ENCODE measurements around the gene CAPS. TPM values are rescaled to one million over a fixed set of nuclear protein-coding genes. Genes with fewer than 3 reads are reported as not detected.
A peak's percentile ranks its signal among the peaks of the same experiment; 100 is the strongest.

CAPS gene
- total RNA-seq, 1 experiment from 2014 or later = 5.3 TPM

DNA sequence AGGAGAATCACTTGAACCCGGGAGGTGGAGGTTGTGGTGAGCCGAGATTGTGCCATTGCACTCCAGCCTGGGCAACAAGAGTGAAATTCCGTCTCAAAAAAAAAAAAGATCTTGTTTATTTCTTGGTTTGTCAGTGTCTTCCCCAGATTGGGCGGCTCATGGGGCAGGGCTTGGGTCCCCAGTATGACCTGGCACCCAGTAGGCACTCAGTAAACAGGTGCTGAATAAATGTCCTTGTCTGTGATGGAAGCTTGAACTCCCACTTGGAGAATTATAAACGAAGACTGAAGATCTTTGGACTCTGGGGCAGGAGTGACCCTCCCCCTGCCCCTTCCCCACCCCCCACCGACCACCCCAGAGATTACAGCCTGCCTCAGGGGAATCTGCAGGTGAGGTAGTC, 33.9 kb upstream of the CAPS start:
- H3K4me3 Mint-ChIP-seq = no peak overlapping the region
- TF ChIP-seq OVOL2 (CRISPR knock-in tag; IDR thresholded peaks at IDR 0.05; ENCODE audit: borderline replicate concordance) = no peak
- no peak for TF ChIP-seq HMGXB4 (CRISPR knock-in tag; IDR thresholded peaks at IDR 0.05)
- TF ChIP-seq ATF1 (CRISPR knock-in tag; IDR thresholded peaks at IDR 0.05) = no peak
- TF ChIP-seq, protein P1, sequence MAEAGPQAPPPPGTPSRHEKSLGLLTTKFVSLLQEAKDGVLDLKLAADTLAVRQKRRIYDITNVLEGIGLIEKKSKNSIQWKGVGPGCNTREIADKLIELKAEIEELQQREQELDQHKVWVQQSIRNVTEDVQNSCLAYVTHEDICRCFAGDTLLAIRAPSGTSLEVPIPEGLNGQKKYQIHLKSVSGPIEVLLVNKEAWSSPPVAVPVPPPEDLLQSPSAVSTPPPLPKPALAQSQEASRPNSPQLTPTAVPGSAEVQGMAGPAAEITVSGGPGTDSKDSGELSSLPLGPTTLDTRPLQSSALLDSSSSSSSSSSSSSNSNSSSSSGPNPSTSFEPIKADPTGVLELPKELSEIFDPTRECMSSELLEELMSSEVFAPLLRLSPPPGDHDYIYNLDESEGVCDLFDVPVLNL (CRISPR knock-in tag; IDR thresholded peaks at IDR 0.05; ENCODE audit: borderline replicate concordance, low read depth) = no peak
- no peak for TF ChIP-seq MLX (CRISPR knock-in tag; IDR thresholded peaks at IDR 0.05)
- TF ChIP-seq ZNF671 (CRISPR knock-in tag; IDR thresholded peaks at IDR 0.05) = no peak
- TF ChIP-seq FOXP1 (CRISPR knock-in tag; IDR thresholded peaks at IDR 0.05; ENCODE audit: borderline replicate concordance) = no peak
- DNase-seq (ENCODE audit: low spot score) (no peak), ATAC-seq (no peak)
- CTCF ChIA-PET = interaction anchor here (4.1 kb wide), 1 partner anchor 76 kb away, joined by 21 read pairs; no protein-coding TSS in a partner anchor
- no peaks in the 10 kb centered on the region for H3K9me3 Mint-ChIP-seq
- H3K27me3 Mint-ChIP-seq (ENCODE audit: low read depth) = peaks cover 14% of the 10 kb centered on the region
- POLR2A ChIA-PET = interaction anchor here (0.7 kb wide), 2 partner anchors 40 to 52 kb away, joined by 3 to 6 read pairs; no protein-coding TSS in a partner anchor
- H3K36me3 Mint-ChIP-seq = no peaks in the 10 kb centered on the region
- H3K4me1 Mint-ChIP-seq = peaks cover 11% of the 10 kb centered on the region
- H3K27ac Mint-ChIP-seq = no peak overlapping the region

- DNase-seq (ENCODE audit: low spot score) (peak; percentile 29), ATAC-seq (peak; percentile 46)
- H3K27ac Mint-ChIP-seq = no peak overlapping the region
- H3K36me3 Mint-ChIP-seq = no peaks in the 10 kb centered on the region
- POLR2A ChIA-PET = interaction anchor here (0.7 kb wide), 1 partner anchor 39 kb away, joined by 3 read pairs; no protein-coding TSS in a partner anchor
- no peak for TF ChIP-seq CREB1 (CRISPR knock-in tag; IDR thresholded peaks at IDR 0.05)
- TF ChIP-seq, protein P2, sequence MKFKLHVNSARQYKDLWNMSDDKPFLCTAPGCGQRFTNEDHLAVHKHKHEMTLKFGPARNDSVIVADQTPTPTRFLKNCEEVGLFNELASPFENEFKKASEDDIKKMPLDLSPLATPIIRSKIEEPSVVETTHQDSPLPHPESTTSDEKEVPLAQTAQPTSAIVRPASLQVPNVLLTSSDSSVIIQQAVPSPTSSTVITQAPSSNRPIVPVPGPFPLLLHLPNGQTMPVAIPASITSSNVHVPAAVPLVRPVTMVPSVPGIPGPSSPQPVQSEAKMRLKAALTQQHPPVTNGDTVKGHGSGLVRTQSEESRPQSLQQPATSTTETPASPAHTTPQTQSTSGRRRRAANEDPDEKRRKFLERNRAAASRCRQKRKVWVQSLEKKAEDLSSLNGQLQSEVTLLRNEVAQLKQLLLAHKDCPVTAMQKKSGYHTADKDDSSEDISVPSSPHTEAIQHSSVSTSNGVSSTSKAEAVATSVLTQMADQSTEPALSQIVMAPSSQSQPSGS (CRISPR knock-in tag; IDR thresholded peaks at IDR 0.05; ENCODE audit: borderline replicate concordance, low read depth) = no peak
- TF ChIP-seq GTF2I (CRISPR knock-in tag; conservative IDR thresholded peaks at IDR 0.05) = peak; percentile 48; the same call in 1 of the 2 replicates
- TF ChIP-seq MXD4 (CRISPR knock-in tag; IDR thresholded peaks at IDR 0.05; ENCODE audit: borderline replicate concordance) = no peak
- TF ChIP-seq, protein P3, sequence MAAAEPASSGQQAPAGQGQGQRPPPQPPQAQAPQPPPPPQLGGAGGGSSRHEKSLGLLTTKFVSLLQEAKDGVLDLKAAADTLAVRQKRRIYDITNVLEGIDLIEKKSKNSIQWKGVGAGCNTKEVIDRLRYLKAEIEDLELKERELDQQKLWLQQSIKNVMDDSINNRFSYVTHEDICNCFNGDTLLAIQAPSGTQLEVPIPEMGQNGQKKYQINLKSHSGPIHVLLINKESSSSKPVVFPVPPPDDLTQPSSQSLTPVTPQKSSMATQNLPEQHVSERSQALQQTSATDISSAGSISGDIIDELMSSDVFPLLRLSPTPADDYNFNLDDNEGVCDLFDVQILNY (CRISPR knock-in tag; IDR thresholded peaks at IDR 0.05) = no peak
- TF ChIP-seq GABPB1 (CRISPR knock-in tag; IDR thresholded peaks at IDR 0.05) = peak; percentile 91
- no peaks in the 10 kb centered on the region for H3K9me3 Mint-ChIP-seq
- H3K27me3 Mint-ChIP-seq (ENCODE audit: low read depth) = peaks cover 18% of the 10 kb centered on the region
- no peak overlapping the region for H3K4me3 Mint-ChIP-seq
- peaks cover 11% of the 10 kb centered on the region for H3K4me1 Mint-ChIP-seq
- CTCF ChIA-PET = interaction anchor here (4.1 kb wide), 1 partner anchor 77 kb away, joined by 21 read pairs; no protein-coding TSS in a partner anchor
Measured at GRCh38 chr19:5880604-5881078, 33.4 kb upstream of the CAPS start.

DNA sequence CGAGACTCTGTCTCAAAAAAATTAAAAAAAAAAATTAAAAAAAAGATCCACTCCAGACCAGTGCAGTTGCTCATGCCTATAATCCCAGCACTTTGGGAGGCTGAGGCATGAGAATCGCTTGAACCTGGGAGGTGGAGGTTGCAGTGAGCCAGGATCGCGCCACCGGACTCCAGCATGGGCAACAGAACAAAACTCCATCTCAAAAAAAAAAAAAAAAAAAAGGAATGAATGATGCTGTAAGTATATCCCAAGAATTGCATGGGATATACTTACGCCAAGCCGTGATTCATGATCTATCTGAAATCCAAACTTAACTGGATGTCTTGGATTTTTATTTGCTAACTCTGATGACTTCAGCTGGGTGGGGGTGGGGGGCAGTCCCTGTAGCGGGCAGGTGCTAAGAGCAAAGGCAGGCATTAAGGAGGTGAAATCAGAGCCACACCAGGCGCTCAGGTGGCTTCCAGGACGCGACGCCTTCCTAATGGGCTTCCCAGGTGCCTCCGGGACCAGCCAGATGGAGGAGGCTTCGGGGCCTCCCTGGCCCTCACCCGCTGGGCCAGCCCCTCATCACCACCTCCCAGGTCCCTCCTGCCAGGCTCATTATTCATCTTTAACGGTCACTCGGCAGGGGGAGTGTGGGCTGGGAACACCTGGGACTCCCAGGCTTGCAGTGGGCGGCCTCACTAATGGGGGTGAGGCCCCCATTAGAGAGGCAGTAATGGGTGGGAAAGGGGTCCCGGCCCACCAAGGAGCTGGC, 32.3 kb upstream of the CAPS start:
- no peaks in the 10 kb centered on the region for H3K36me3 Mint-ChIP-seq
- peaks cover 11% of the 10 kb centered on the region for H3K4me1 Mint-ChIP-seq
- no peaks in the 10 kb centered on the region for H3K9me3 Mint-ChIP-seq
- CTCF ChIA-PET = interaction anchor here (1.3 to 4.1 kb wide), 2 partner anchors 77 to 78 kb away, joined by 4 to 21 read pairs; partner anchors contain the start of gene NRTN
- H3K27me3 Mint-ChIP-seq (ENCODE audit: low read depth) = peaks cover 18% of the 10 kb centered on the region
- ATAC-seq (no peak), DNase-seq (ENCODE audit: low spot score) (no peak)
- TF ChIP-seq ZNF423 (CRISPR knock-in tag; IDR thresholded peaks at IDR 0.05) (peak; percentile 67; the same call in 1 of the 2 replicates), GTF2I (CRISPR knock-in tag; conservative IDR thresholded peaks at IDR 0.05) (no peak)
- no peak overlapping the region for H3K27ac Mint-ChIP-seq
- no peak overlapping the region for H3K4me3 Mint-ChIP-seq
- POLR2A ChIA-PET = no interaction called here
